ENCODE measurements around the gene ZNF124.
"Not testable (repeated sequence)": the region's sequence is repeated elsewhere in the genome, so short reads cannot be mapped to it uniquely, and the experiment has no call there.

ZNF124 gene

GRCh38 chr1:247171875-247172563 lies at the start of gene ZNF124:
ZNF124 (minus strand) TSS chr1:247172020; CDS start chr1:247171877, 143 bp downstream.
- DNase-seq (ENCODE audit: low read depth), result not testable (repeated sequence)

DNA sequence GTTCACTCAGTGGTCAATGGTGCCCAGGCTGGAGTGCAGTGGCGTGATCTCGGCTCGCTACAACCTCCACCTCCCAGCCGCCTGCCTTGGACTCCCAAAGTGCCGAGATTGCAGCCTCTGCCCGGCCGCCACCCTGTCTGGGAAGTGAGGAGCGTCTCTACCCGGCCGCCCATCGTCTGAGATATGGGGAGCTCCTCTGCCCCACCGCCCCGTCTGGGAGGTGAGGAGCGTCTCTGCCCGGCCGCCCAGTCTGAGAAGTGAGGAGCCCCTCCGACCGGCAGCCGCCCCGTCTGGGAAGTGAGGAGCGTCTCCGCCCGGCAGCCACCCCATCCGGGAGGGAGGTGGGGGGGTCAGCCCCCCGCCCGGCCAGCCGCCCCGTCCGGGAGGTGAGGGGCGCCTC lies 48.5 kb upstream of the ZNF124 start:
- DNase-seq (ENCODE audit: low read depth), result not testable (repeated sequence)

DNA sequence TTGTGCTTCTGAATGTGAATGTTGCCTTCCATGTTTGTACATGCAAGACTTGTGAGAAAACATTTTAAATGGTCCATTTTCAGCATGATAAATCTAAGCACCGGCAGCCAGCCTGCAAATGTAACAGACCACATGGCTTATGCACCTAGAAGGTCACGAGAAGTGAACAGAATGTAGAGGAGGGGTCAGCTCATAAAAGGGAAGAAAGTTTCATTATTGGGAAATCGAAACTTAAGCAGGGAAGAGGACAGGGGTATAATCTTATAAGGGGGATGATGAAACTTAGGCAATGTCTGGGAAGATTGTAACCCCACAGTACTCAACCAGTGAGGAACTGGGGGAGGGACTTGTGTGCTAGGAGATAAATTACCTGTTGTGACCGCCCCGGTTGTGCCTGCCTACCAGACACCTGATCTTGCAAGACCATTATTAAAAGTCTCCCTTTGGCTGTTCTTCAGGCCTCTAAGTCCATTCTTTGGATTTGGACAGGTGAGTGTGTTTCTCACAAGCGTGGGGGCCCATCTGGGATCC lies 46.4 kb upstream of the ZNF124 start:
- DNase-seq (ENCODE audit: low read depth), result no peak

DNA sequence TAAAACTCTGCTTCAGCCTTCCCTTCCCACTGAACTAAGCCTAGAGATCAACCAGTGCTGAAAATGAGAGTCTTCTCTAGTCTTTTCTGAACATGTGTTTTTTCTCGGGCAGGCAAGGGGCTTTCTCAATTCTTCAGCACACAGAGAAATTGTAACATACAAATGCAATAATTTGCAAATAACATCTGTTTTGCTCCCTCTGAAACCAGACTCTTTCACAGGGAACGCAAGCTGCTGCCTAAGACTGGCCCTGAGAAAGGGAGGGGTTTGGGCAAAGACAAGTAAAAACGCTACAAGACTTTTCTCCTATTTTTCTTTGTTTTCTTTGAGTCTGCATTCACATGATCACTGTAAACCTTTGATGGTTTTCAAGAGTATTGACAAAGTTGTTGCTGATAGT lies 44.4 kb upstream of the ZNF124 start:
- no peak for DNase-seq (ENCODE audit: low read depth)

DNA sequence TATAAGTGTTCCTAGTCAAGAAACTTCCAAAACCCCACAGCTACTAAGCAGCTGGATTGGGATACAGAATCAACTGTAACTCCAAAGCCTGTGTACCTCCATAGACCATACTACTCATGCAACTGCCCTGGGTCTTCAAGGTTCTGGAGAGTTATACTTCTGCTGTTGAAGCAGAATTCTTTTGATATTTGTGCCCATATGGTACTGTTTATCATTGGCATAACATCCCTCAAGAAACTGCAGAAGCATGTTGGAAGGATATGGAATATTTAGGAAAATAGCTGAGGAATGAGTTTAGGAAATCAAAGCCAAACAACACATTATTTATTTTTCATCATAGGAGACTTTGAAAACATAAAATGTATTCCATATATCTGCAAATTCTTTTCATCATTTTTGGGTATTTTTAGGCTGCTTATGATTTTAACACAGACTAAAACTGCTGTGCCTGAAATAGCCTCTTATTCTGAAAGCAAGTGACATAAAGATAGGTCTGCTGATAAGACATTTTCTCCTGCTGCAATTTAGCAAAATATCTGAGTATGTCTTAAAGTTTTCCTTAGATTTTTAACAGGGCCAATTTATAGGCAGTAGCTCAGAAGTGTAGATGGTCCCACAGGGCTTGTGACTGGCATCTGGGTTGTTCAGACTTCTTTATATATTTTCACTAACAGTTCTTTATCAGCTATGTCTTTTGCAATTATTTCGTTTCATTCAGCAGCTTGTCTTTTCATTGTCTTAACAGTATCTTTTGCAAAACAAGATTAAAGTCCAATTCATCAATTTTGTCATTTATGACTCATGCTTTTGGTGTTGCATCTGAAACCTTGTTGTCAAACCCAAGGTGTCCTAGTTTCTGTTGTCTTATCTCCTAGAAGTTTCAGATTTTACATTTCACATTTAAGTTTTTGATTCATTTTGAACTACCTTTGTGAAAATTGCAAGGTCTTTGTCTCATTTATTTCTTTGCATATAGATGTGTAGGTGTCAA lies 41.1 kb upstream of the ZNF124 start:
- DNase-seq (ENCODE audit: low read depth), result no peak

- no peak for DNase-seq (ENCODE audit: low read depth)
Measured at GRCh38 chr1:247212012-247212411, 40.2 kb upstream of the ZNF124 start.

DNA sequence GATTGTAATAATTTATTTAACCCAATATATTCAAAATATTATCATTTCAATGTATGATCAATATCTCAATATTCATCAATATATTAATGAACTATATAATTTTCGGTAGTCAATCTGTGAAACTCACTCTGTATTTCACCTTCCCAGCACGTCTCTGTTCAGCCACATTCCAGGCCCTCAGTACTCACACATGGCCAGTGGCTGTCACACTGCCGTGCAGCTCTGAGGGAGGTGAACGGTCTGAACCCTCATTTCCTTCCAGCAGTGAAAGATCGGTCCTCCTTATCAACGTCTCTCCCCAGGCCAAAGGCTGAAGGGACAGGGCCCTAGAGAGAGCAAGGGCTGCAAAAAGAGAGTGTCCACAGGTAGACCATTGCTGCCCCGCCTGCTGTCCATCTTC lies 39.5 kb upstream of the ZNF124 start:
- no peak for DNase-seq (ENCODE audit: low read depth)

DNA sequence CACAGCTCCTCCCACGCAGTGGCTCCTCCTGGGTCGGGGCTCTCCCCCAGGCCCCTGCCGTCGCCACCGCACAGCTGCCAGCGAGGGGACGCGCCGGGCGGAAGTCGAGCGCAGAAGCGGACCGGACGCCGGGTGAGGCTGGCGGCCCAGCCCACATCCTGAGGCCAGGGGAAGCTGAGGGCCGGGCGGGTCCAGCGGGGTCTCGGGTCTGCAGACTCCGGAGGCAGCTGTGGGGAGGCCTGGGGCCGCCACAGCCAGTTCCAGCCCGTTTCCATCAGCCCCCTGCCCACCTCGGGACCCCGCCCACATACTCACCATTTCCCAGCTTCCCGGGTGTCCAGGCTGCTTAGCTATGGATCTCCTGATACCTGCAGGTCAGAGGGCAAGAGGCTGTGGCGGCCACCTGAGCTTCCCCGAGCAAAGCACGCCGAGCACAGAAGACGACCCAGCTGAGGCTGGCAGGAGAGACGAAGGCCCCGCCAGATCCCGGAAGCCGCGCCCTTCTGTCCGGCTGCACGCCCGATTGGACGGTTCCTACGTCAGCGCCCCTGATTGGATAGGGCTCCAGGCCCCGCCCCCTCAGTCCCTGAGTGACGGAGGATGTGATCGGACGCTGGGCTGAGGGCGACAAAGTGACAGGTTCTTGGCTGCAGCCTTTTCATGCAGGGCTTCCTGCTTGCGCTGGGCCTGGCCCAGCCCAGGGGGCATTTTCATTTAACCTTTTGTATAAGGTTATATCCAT lies 38.7 kb upstream of the ZNF124 start:
- DNase-seq (ENCODE audit: low read depth), result peak; percentile 92

DNA sequence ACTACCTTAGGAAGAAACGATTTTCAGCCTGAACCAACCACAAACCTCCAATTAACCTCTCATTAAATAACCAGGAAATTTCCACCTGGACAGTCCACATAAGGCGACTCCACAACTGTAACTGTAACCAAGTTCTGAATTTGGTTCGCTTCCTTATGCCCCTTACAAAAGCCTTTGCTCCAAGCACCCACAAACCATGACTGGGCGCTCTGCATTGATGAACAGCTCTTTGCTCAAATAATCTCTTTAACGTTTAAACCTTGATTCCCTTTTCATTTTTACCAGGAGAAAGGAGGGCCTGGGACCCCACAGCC lies 38.2 kb upstream of the ZNF124 start:
- no peak for DNase-seq (ENCODE audit: low read depth)

DNA sequence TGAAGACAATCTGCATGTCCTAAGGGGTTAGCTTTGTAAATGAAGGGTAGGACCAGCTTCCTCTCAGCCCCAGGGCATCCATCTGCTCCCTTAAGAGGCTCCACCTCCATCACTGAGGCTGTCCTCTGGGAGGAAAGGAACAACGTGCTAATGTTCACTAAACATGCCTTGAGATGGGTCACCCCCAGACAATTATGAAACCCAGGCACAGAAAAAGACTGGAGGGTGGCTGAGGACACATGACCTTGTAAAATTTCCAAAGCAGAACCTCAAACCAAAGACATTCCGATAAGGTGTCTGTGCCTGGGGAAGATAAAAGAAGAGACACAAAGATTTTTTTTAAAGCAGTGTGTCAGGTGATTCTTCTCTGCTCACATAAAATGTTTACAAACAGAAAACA lies 37.6 kb upstream of the ZNF124 start:
- DNase-seq (ENCODE audit: low read depth), result no peak

- DNase-seq (ENCODE audit: low read depth), result no peak
Measured at GRCh38 chr1:247204177-247204647, 32.4 kb upstream of the ZNF124 start.

DNA sequence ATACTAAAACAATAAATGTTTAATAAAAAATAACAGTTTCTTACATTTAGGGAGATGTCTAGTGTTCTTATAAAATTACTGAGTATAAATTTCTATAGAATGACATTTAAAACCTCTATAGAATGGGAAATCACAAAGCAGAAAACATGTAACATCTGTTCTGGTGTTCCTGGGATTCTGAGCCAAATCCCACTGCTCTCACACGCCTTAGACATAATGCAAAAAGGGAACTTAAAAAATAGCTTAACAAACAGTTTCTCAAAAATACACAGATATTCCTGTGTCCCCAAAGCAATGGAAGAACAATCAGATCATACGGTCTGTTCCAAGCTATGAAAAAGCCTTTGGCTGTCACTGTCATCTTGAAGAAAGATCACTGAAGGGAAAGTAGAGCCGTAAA lies 27.0 kb upstream of the ZNF124 start:
- DNase-seq (ENCODE audit: low read depth), result no peak

GRCh38 chr1:247193958-247194357 lies 22.1 kb upstream of the ZNF124 start:
- DNase-seq (ENCODE audit: low read depth), result no peak

DNA sequence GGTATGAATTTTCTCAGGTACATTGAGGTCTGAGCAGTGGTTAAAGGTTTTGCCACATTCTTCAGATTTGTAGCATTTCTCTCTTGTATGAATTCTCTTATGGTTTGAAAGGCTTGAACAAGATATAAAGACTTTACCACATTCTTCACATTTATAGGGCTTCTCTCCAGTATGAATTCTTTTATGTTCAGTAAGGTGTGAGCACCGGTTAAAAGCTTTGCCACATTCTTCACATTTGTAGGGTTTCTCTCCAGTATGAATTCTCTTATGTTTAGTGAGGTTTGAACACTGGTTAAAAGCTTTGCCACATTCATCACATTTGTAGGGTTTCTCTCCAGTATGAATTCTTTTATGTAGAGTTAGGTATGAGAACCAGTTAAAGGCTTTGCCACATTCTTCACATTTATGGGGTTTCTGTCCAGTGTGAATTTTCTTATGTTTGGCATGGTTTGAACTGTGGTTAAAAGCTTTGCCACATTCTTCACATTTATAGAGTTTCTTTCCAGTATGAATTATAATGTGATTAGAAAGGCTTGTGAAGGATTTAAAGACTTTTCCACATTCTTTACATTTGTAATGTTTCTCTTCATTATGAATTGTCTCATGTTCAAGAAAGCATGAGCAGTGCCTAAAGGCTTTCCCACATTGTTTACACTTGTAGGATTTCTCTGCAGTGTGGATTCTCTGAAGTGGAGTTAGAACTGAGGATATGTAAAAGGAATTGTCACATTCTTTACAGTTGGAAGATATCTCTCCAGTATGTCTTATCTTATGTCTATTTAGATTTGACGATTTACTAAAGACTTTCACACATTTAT lies 18.4 kb upstream of the ZNF124 start:
- DNase-seq (ENCODE audit: low read depth), result no peak

GRCh38 chr1:247185667-247186066 lies 13.8 kb upstream of the ZNF124 start:
- no peak for DNase-seq (ENCODE audit: low read depth)

DNA sequence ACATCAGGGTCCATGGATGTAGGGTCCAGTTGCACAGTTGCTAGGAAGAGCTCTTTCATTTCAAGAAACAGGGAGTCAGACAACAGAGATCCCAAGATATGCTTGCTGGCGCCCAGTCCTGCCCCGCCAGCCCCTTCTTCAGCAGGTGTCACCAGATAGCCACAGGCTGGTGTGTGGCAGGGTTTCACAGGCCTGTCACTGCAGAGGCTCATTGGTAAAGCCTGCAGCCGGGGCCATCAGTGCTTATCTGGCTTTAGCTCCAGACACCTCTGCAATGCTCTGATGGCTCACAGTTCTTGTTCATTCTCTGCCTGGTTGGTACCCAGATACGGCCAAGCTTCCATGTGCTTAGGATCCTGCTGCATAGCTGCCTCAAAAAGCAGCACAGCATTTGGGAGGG lies 12.4 kb upstream of the ZNF124 start:
- no peak for DNase-seq (ENCODE audit: low read depth)

GRCh38 chr1:247182994-247183393 lies 11.2 kb upstream of the ZNF124 start:
- DNase-seq (ENCODE audit: low read depth), result no peak

- no peak for DNase-seq (ENCODE audit: low read depth)
Measured at GRCh38 chr1:247180581-247180980, 8.8 kb upstream of the ZNF124 start.

- DNase-seq (ENCODE audit: low read depth), result no peak
Measured at GRCh38 chr1:247177755-247178154, 5.9 kb upstream of the ZNF124 start.

GRCh38 chr1:247175458-247175857 lies 3.6 kb upstream of the ZNF124 start:
- no peak for DNase-seq (ENCODE audit: low read depth)

DNA sequence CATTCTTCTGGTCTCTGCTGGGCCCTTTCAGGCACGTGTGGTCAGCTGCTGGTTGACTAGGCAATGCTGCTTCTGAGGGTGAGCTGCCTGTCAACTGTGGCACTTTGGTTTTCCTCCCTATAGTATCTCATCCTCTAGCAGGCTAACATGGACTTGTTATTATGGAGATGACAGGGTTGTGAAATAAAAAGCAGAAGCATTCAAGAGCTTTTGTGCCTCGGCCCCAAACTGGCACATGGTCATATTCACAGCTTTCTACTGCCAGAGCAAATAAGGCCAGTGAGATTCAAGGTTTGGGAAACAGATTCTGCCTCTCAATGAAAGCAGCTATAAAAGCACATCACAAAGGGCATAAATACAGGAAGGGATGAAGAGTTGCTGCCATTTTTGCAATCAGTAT lies 1.6 kb upstream of the ZNF124 start:
- no peak for DNase-seq (ENCODE audit: low read depth)
